A549 (cell line): Measurements from ENCODE around the gene SND1.

Experiments
- CTCF ChIP-seq: fragments of >200 bp; sonication (Bioruptor Twin); formaldehyde crosslinking; IDR thresholded peaks from 3 replicates; pipeline ENCODE4 v1.5.1; 2016
- E2F6 ChIP-seq: IDR thresholded peaks from 2 replicates; pipeline ENCODE4 v1.6.1; 2012; ENCODE audit warnings: low read depth, borderline replicate concordance
- EP300 ChIP-seq, 2 experiments: fragments of >200 bp; sonication (Bioruptor Twin); formaldehyde crosslinking; IDR thresholded peaks; 2 replicates in 1 of 2; 3 replicates in 1 of 2; pipeline ENCODE4 v1.6.1; 2016 to 2017
- MYC ChIP-seq: IDR thresholded peaks from 2 replicates; pipeline ENCODE4 v1.6.1; 2012; ENCODE audit warnings: mild to moderate bottlenecking, inconsistent platforms, low read length, improper control_type of control experiment, borderline replicate concordance
- NR3C1 ChIP-seq: fragments of >200 bp; sonication (Bioruptor Twin); formaldehyde crosslinking; IDR thresholded peaks from 3 replicates; pipeline ENCODE4 v1.6.1; 2017
- POLR2A ChIP-seq: IDR thresholded peaks from 2 replicates; pipeline ENCODE4 v1.6.1; 2012; ENCODE audit warnings: mild to moderate bottlenecking, low read length
- POLR2AphosphoS2 ChIP-seq: conservative IDR thresholded peaks from 2 replicates; pipeline ENCODE4 v1.6.1; 2012; ENCODE audit warnings: low read length, improper control_type of control experiment, inconsistent platforms
- REST ChIP-seq: fragments of 200-600 bp; sonication (generic); IDR thresholded peaks from 2 replicates; pipeline ENCODE4 v1.6.1; 2016; ENCODE audit warnings: antibody characterized with exemption, mild to moderate bottlenecking, moderate library complexity
- RFX5 ChIP-seq: fragments of 450-650 bp; IDR thresholded peaks from 2 replicates; pipeline ENCODE4 v1.7.1; 2014; ENCODE audit warnings: antibody characterized with exemption, mild to moderate bottlenecking, moderate library complexity
- SREBF2 ChIP-seq: fragments of 450-650 bp; IDR thresholded peaks from 2 replicates; pipeline ENCODE4 v1.6.1; 2014; ENCODE audit warnings: mild to moderate bottlenecking, moderate library complexity
- USF2 ChIP-seq: fragments of 450-650 bp; IDR thresholded peaks from 2 replicates; pipeline ENCODE4 v1.6.1; 2014; ENCODE audit warnings: antibody characterized with exemption

- TF ChIP-seq NR3C1 (no peak), E2F6 (no peak), MYC (no peak), CTCF (no peak), REST (no peak), EP300 (IDR thresholded peaks at IDR 0.05) (no peak), POLR2A (no peak), POLR2AphosphoS2 (no peak), SREBF2 (no peak), RFX5 (no peak), USF2 (no peak)
These were observed 489.7 kb downstream of the SND1 start for GRCh38 chr7:128141683-128142195.
